Endothelial cell of umbilical vein (primary cell): ENCODE data around the gene DNAJC30. TPM values are rescaled to one million over a fixed set of nuclear protein-coding genes. Genes with fewer than 3 reads are reported as not detected.

Experiments used
- BruUV-seq: library from RNA; stranded (reverse); fragments of 400-500 nt; replicated peaks from 2 replicates; lab custom pipeline; 2021; lab: Mats Ljungman, UMichigan
- CTCF ChIA-PET: fragments of 300-600, 350-600 bp; sonication (Branson Sonifier 250); formaldehyde crosslinking; loops from one replicate; lab custom pipeline; 2021; ENCODE audit warnings: antibody characterized with exemption, inconsistent platforms; lab: Charles Lee
- POLR2A ChIA-PET: fragments of 300-600, 350-600 bp; sonication (Branson Sonifier 250); formaldehyde crosslinking; loops from one replicate; lab custom pipeline; 2021; ENCODE audit warnings: antibody characterized with exemption, inconsistent platforms; lab: Charles Lee
- DNase-seq: peaks from one replicate; pipeline ENCODE4 v3.0.0-alpha.2; 2011; ENCODE audit warnings: low read depth, low spot score
- FAIRE-seq: peaks from 2 replicates; lab custom pipeline; 2011; peaks lifted over from hg19 to GRCh38; lab: Jason Lieb, UNC
- H2AFZ ChIP-seq: 2 replicates; pipeline ENCODE4 v1.6.0; 2012; ENCODE audit warnings: low read depth, low read length, control low read depth, inconsistent platforms
- H3K27ac ChIP-seq: 2 replicates; pipeline ENCODE4 v1.5.1; 2011; ENCODE audit warnings: low read depth, mild to moderate bottlenecking, control low read depth, low read length, moderate library complexity; ENCODE audit not compliant: insufficient read depth
- H3K27me3 ChIP-seq, 2 experiments: 2 replicates each; pipeline versions ENCODE4 v1.6.0 to v1.6.1; 2011; ENCODE audit warnings: low read length in 2 of 2, mixed read lengths in 1 of 2; ENCODE audit not compliant: control insufficient read depth in 2 of 2, insufficient read depth in 2 of 2
- H3K36me3 ChIP-seq, 2 experiments: 2 replicates in 1 of 2; 3 replicates in 1 of 2; pipeline ENCODE4 v1.5.1; 2011; ENCODE audit warnings: low read length in 2 of 2, mild to moderate bottlenecking in 1 of 2, moderate library complexity in 1 of 2; ENCODE audit not compliant: control insufficient read depth in 2 of 2, insufficient read depth in 2 of 2; ENCODE audit errors: extremely low read depth in 1 of 2
- H3K4me1 ChIP-seq: 3 replicates; pipeline ENCODE4 v1.5.1; 2011; ENCODE audit warnings: mild to moderate bottlenecking, low read length; ENCODE audit not compliant: control insufficient read depth, insufficient read depth; ENCODE audit errors: extremely low read depth
- H3K4me2 ChIP-seq: 2 replicates; pipeline ENCODE4 v1.6.1; 2011; ENCODE audit warnings: low read length, control low read depth, mixed read lengths; ENCODE audit not compliant: insufficient read depth
- H3K4me3 ChIP-seq, 3 experiments: fragments of 200-600 bp in 1 of 3; sonication (generic), shearing (Covaris generic) in 1 of 3; replicated peaks in 1 of 3; 2 replicates each; pipeline ENCODE4 v1.5.1; 2011 to 2016; ENCODE audit warnings: control low read depth in 3 of 3, low read length in 3 of 3, mild to moderate bottlenecking in 2 of 3, inconsistent platforms in 1 of 3, low read depth in 1 of 3, moderate library complexity in 1 of 3; ENCODE audit not compliant: insufficient read depth in 1 of 3
- H3K79me2 ChIP-seq: 2 replicates; pipeline ENCODE4 v1.6.0; 2012; ENCODE audit warnings: low read length, inconsistent platforms; ENCODE audit not compliant: control insufficient read depth, insufficient read depth
- H3K9ac ChIP-seq: replicated peaks from 2 replicates; pipeline ENCODE3; 2011; ENCODE audit warnings: low read length, control low read depth; ENCODE audit not compliant: insufficient read depth; ENCODE audit errors: extremely low read depth
- H3K9me1 ChIP-seq: replicated peaks from 3 replicates; pipeline ENCODE4 v1.6.0; 2011; ENCODE audit warnings: mild to moderate bottlenecking, low read length; ENCODE audit not compliant: control insufficient read depth, insufficient read depth; ENCODE audit errors: extremely low read depth
- H3K9me3 ChIP-seq: replicated peaks from 2 replicates; pipeline ENCODE4 v1.5.1; 2012; ENCODE audit warnings: low read length, inconsistent platforms; ENCODE audit not compliant: control insufficient read depth, insufficient read depth
- H4K20me1 ChIP-seq: replicated peaks from 2 replicates; pipeline ENCODE3; 2011; ENCODE audit warnings: mild to moderate bottlenecking, low read length; ENCODE audit not compliant: control insufficient read depth, insufficient read depth; ENCODE audit errors: extremely low read depth
- CTCF ChIP-seq, 2 donors: IDR thresholded peaks; 1 replicate in 1 of 2; 2 replicates in 1 of 2; pipeline ENCODE4 v1.5.1; 2011; ENCODE audit warnings: low read length in 2 of 2, mild to moderate bottlenecking in 2 of 2, moderate library complexity in 2 of 2, control low read depth in 1 of 2, inconsistent platforms in 1 of 2, low read depth in 1 of 2; ENCODE audit not compliant: insufficient read depth in 1 of 2; ENCODE audit errors: extremely low read depth in 1 of 2
- EZH2 ChIP-seq: IDR thresholded peaks from 2 replicates; pipeline ENCODE4 v1.6.1; 2012; ENCODE audit warnings: borderline replicate concordance, low read depth, mild to moderate bottlenecking, moderate library complexity, low read length, inconsistent platforms; ENCODE audit not compliant: severe bottlenecking
- FOS ChIP-seq: IDR thresholded peaks from 2 replicates; pipeline ENCODE4 v1.6.1; 2011; ENCODE audit warnings: mild to moderate bottlenecking, low read length, moderate library complexity, borderline replicate concordance; ENCODE audit not compliant: insufficient read depth
- GATA2 ChIP-seq: IDR thresholded peaks from 2 replicates; pipeline ENCODE4 v1.7.0; 2011; ENCODE audit warnings: low read depth, mild to moderate bottlenecking, moderate library complexity, mixed read lengths, low read length; ENCODE audit not compliant: insufficient read length, insufficient read depth
- JUN ChIP-seq: IDR thresholded peaks from 2 replicates; pipeline ENCODE4 v1.6.1; 2011; ENCODE audit warnings: borderline replicate concordance, low read depth; ENCODE audit not compliant: insufficient read length, insufficient read depth
- MAX ChIP-seq: IDR thresholded peaks from 2 replicates; pipeline ENCODE4 v1.6.1; 2011; ENCODE audit not compliant: insufficient read depth, insufficient read length
- MYC ChIP-seq: IDR thresholded peaks from one replicate; pipeline ENCODE4 v1.6.1; 2011; ENCODE audit warnings: mild to moderate bottlenecking, low read depth, low read length
- POLR2A ChIP-seq: IDR thresholded peaks from 2 replicates; pipeline ENCODE4 v1.6.1; 2012; ENCODE audit warnings: low read depth, mild to moderate bottlenecking, control low read depth, low read length
- POLR2AphosphoS5 ChIP-seq: IDR thresholded peaks from 2 replicates; pipeline ENCODE4 v1.6.1; 2012; ENCODE audit warnings: low read depth, mild to moderate bottlenecking, control low read depth, low read length, moderate library complexity; ENCODE audit not compliant: insufficient read depth
- dilution Hi-C: fragments of 300-500 bp; cut with MboI; formaldehyde crosslinking; loops from one replicate; pipeline ENCODE4 v1.15.0; 2019; ENCODE audit warnings: low sequenced_read_pairs; ENCODE audit not compliant: extremely low pct_ligation_motif_present
- intact Hi-C: fragments of 100-400 bp; cut with micrococcal nuclease; formaldehyde crosslinking; loops from one replicate; pipeline ENCODE4 v1.10.0; 2022
- polyA plus RNA-seq, 4 experiments: library from polyadenylated mRNA; depleted of rRNA in 3 of 4; stranded (reverse) in 3 of 4; unstranded in 1 of 4; fragments of >200 nt; gene quantifications; 2 replicates each; pipeline versions ENCODE4 v1.2.1 to v1.2.3, GENCODE V29; 2011 to 2012; ENCODE audit warnings: missing spikeins in 1 of 4
- total RNA-seq: library from RNA; stranded (reverse); gene quantifications from 2 replicates; pipeline ENCODE4 v1.2.3, GENCODE V29; 2021

Gene DNAJC30
- total and polyA plus RNA-seq, 2 donors (not counting 3 experiments of a cell fraction or from before 2014, with no cell fraction given), result 10.6 to 11.9 TPM

DNA sequence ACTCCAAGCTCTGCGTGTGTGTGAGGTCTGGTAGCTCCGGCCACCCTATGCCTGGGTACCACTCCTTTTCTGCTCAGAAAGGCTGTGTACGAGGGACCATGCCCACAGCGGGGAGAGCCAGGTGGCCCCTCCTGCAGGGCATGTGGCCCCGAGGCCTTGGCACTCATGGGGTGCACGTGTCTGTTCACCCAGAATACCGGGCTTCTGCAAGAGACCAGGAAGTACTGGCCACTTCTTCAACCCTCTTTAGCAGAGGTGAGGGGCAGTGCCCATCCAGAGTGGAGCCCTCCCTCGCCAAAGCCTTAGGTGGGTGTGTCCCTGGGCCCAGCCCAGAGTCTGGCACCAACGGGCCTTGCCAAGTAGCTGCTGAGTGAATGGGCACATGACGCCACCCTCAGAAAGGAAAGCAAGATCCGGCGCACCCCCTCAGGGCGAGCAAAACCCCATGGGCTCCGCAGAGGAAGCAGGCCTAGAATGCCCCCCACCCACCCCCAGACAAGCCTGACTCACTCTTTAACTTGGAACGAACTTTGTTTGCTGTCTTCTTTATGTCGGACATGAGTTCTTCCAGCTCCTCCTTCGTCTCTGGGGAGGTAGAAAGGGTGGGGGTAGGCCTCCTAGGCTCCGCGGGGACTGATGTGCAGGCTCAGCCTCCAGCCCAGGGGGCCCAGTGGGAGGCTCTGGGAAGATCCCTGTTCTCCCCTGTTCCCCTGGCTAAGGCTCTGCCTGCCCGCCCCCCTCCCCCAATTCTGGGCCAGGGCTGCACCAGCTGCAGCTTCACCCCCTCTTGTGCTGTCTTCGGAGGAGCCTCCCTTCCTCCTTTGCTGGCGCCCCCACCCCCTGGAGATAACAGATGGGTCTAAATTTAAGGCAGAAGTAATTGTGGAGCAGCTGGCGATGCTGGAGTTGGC lies 21.6 kb upstream of the DNAJC30 start:
- H3K36me3 ChIP-seq, result peaks cover 0 to 7% of the 10 kb centered on the region in 2 experiments
- H3K27ac ChIP-seq, result no peak overlapping the region
- H3K4me1 ChIP-seq, result peaks cover 9% of the 10 kb centered on the region
- intact Hi-C loops, result no loop called here
- H4K20me1 ChIP-seq, result no peaks in the 10 kb centered on the region
- FAIRE-seq (no peak), DNase-seq (no peak)
- H3K79me2 ChIP-seq, result peaks cover 13% of the 10 kb centered on the region
- POLR2A ChIA-PET, result interaction anchor here (0.6 to 1.0 kb wide), 2 partner anchors 15 to 20 kb away, joined by 3 to 7 read pairs; partner anchors contain the start of gene STX1A
- BruUV-seq, result no TSS peak
- TF ChIP-seq GATA2 (no peak), MAX (no peak), CTCF (IDR thresholded peaks at IDR 0.05; ENCODE audit: extremely low read depth in 1 of 2, insufficient read depth in 1 of 2, low read depth in 1 of 2, low read length in 2 of 2) (no peak), MYC (no peak), POLR2AphosphoS5 (no peak), FOS (no peak), POLR2A (no peak), EZH2 (no peak), JUN (no peak)
- no peaks in the 10 kb centered on the region for H3K9me3 ChIP-seq
- H2AFZ ChIP-seq, result no peak overlapping the region
- no peak overlapping the region for H3K4me3 ChIP-seq
- CTCF ChIA-PET, result interaction anchor here (0.9 to 3.5 kb wide), 5 partner anchors 12 to 98 kb away, joined by 3 to 25 read pairs (median 13); no protein-coding TSS in a partner anchor
- no peak overlapping the region for H3K9ac ChIP-seq
- no peaks in the 10 kb centered on the region for H3K9me1 ChIP-seq
- no peak overlapping the region for H3K4me2 ChIP-seq
- dilution Hi-C loops, result no loop called here
- H3K27me3 ChIP-seq, result no peaks in the 10 kb centered on the region
